Liver (tissue), 9 donors: Measurements from ENCODE around the gene CGRRF1. TPM values are rescaled to one million over a fixed set of nuclear protein-coding genes. Genes with fewer than 3 reads are reported as not detected.
A peak's percentile ranks its signal among the peaks of the same experiment; 100 is the strongest.

Experiments used
- DNase-seq: peaks from one replicate; pipeline ENCODE4 v3.0.0-alpha.2; 2017; ENCODE audit warnings: low spot score
- H3K27ac ChIP-seq, 2 donors: one replicate each; pipeline ENCODE4 v1.7.0; 2013; ENCODE audit warnings: inconsistent platforms in 2 of 2, low read length in 2 of 2, control low read depth in 1 of 2, low read depth in 1 of 2, mild to moderate bottlenecking in 1 of 2
- H3K27me3 ChIP-seq, 4 donors: one replicate each; pipeline versions ENCODE4 v1.6.1 to v1.7.0; 2013; ENCODE audit warnings: low read length in 3 of 4, inconsistent platforms in 1 of 4, mild to moderate bottlenecking in 1 of 4, moderate library complexity in 1 of 4; ENCODE audit not compliant: control insufficient read depth in 4 of 4, insufficient read depth in 4 of 4
- H3K36me3 ChIP-seq, 4 donors: one replicate each; pipeline versions ENCODE4 v1.6.1 to v1.7.0; 2013; ENCODE audit warnings: low read length in 3 of 4, mild to moderate bottlenecking in 3 of 4, low read depth in 1 of 4, moderate library complexity in 1 of 4; ENCODE audit not compliant: control insufficient read depth in 4 of 4, insufficient read depth in 3 of 4
- H3K4me1 ChIP-seq, 4 donors: one replicate each; pipeline versions ENCODE4 v1.6.1 to v1.7.0; 2013; ENCODE audit warnings: low read length in 3 of 4, mild to moderate bottlenecking in 3 of 4, moderate library complexity in 1 of 4; ENCODE audit not compliant: control insufficient read depth in 4 of 4, insufficient read depth in 4 of 4
- H3K4me3 ChIP-seq, 3 donors: one replicate each; pipeline versions ENCODE4 v1.6.1 to v1.7.0; 2013; ENCODE audit warnings: low read length in 3 of 3, control low read depth in 1 of 3, low read depth in 1 of 3, mild to moderate bottlenecking in 1 of 3
- H3K9ac ChIP-seq, 2 donors: one replicate each; pipeline ENCODE4 v1.7.0; 2013; ENCODE audit warnings: low read length in 2 of 2, mild to moderate bottlenecking in 2 of 2, moderate library complexity in 2 of 2, control low read depth in 1 of 2, low read depth in 1 of 2
- H3K9me3 ChIP-seq, 4 donors: one replicate each; pipeline versions ENCODE4 v1.6.1 to v1.7.0; 2013; ENCODE audit warnings: low read length in 3 of 4; ENCODE audit not compliant: control insufficient read depth in 4 of 4
- ATF3 ChIP-seq: IDR thresholded peaks from 2 replicates; pipeline ENCODE4 v1.6.1; 2016; ENCODE audit warnings: antibody characterized with exemption
- CTCF ChIP-seq: fragments of 150-350 bp; IDR thresholded peaks from 2 replicates; pipeline ENCODE4 v1.5.1; 2017; ENCODE audit warnings: improper control_type of control experiment, low read depth, low read length; ENCODE audit not compliant: missing input control
- EGR1 ChIP-seq, 2 donors: IDR thresholded peaks; 2 replicates each; pipeline ENCODE4 v1.6.1; 2016 to 2018; ENCODE audit warnings: antibody characterized with exemption in 2 of 2, low read depth in 2 of 2
- FOXA1 ChIP-seq: IDR thresholded peaks from 2 replicates; pipeline ENCODE4 v1.6.1; 2016; ENCODE audit warnings: antibody characterized with exemption
- FOXA2 ChIP-seq: IDR thresholded peaks from 2 replicates; pipeline ENCODE4 v1.6.1; 2016; ENCODE audit warnings: antibody characterized with exemption
- GABPA ChIP-seq, 2 donors: IDR thresholded peaks in 1 of 2; conservative IDR thresholded peaks in 1 of 2; 2 replicates each; pipeline ENCODE4 v1.6.1; 2016; ENCODE audit warnings: antibody characterized with exemption in 2 of 2, mild to moderate bottlenecking in 1 of 2, moderate library complexity in 1 of 2
- HNF4A ChIP-seq, 2 donors: conservative IDR thresholded peaks; 2 replicates each; pipeline ENCODE4 v1.6.1; 2016; ENCODE audit warnings: antibody characterized with exemption in 2 of 2, mild to moderate bottlenecking in 2 of 2
- JUND ChIP-seq, 2 donors: IDR thresholded peaks; 2 replicates each; pipeline ENCODE4 v1.6.1; 2016; ENCODE audit warnings: antibody characterized with exemption in 2 of 2
- NR2F2 ChIP-seq: IDR thresholded peaks from 2 replicates; pipeline ENCODE4 v1.6.1; 2016; ENCODE audit warnings: antibody characterized with exemption
- RAD21 ChIP-seq, 2 donors: IDR thresholded peaks; 2 replicates each; pipeline ENCODE4 v1.6.1; 2016; ENCODE audit warnings: antibody characterized with exemption in 2 of 2, mild to moderate bottlenecking in 2 of 2
- RXRA ChIP-seq, 2 donors: IDR thresholded peaks; 2 replicates each; pipeline ENCODE4 v1.6.1; 2017 to 2018; ENCODE audit warnings: antibody characterized with exemption in 2 of 2, mild to moderate bottlenecking in 1 of 2
- SP1 ChIP-seq: IDR thresholded peaks from 2 replicates; pipeline ENCODE4 v1.6.1; 2018; ENCODE audit warnings: antibody characterized with exemption, mild to moderate bottlenecking
- TAF1 ChIP-seq: conservative IDR thresholded peaks from 2 replicates; pipeline ENCODE4 v1.6.1; 2016; ENCODE audit warnings: antibody characterized with exemption, mild to moderate bottlenecking
- YY1 ChIP-seq: IDR thresholded peaks from 2 replicates; pipeline ENCODE4 v1.6.1; 2016; ENCODE audit warnings: antibody characterized with exemption, mild to moderate bottlenecking
- WGBS: extraction: QIAGEN DNeasy Blood & Tissue Kit; methylation state at CpG from one replicate; pipeline ENCODE4 v1.1.7; 2013; 5-methylcytosine and 5-hydroxymethylcytosine counted together
- polyA plus RNA-seq, 2 donors: library from polyadenylated mRNA; stranded (reverse) in 1 of 2; unstranded in 1 of 2; fragments of 200-250 nt in 1 of 2; fragments of >200 nt in 1 of 2; fragmentation: Nextera tagmentation in 1 of 2; extraction: Ambion mirVana in 1 of 2; gene quantifications; one replicate each; pipeline versions ENCODE4 v1.2.1 to v1.2.3, GENCODE V29; 2013 to 2015
- total RNA-seq, 2 donors: library from RNA; depleted of rRNA; stranded (reverse); fragments of >200 nt; gene quantifications; one replicate each; pipeline ENCODE4 v1.2.3, GENCODE V29; 2014
- TF ChIP-seq, protein P1 (sequence below): IDR thresholded peaks from 2 replicates; pipeline ENCODE4 v1.6.1; 2016; ENCODE audit warnings: antibody characterized with exemption, mild to moderate bottlenecking
- TF ChIP-seq, protein P2 (sequence below): IDR thresholded peaks from 2 replicates; pipeline ENCODE4 v1.6.1; 2016; ENCODE audit warnings: antibody characterized with exemption
- TF ChIP-seq, protein P3 (sequence below): IDR thresholded peaks from 2 replicates; pipeline ENCODE4 v1.6.1; 2016; ENCODE audit warnings: antibody characterized with exemption
- donor health status: healthy.
- donor health status: healthy.
- donor health status: healthy.
- donor health status: healthy.
- donor health status: healthy.

The CGRRF1 gene
- total and polyA plus RNA-seq, 4 donors = 4.6 to 11.2 (median 5.0) TPM

DNA sequence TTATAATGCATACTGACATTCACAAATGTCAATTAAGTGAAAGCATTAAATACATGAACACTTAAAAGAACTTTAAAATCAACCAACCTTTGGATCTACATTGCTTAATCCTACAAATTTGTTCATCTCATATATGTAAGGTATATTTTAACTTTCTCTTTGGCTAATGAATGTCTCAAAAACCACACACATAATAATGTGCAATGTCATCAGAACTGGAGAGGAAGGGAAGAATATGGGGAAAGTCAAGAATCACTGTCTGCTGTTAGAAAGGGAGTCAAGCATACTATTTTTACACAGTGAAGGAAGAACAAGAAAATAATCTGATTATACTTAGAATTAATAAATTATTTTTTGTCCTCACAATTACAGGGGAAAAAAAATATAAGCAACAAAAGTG lies 25.9 kb upstream of the CGRRF1 start:
- H3K27ac ChIP-seq = peak overlapping the region in 1 of 2 donors; percentile 26
- DNase-seq = no peak
- no peak for TF ChIP-seq FOXA2
- no peak for TF ChIP-seq RAD21 (IDR thresholded peaks at IDR 0.05)
- TF ChIP-seq, protein P1, sequence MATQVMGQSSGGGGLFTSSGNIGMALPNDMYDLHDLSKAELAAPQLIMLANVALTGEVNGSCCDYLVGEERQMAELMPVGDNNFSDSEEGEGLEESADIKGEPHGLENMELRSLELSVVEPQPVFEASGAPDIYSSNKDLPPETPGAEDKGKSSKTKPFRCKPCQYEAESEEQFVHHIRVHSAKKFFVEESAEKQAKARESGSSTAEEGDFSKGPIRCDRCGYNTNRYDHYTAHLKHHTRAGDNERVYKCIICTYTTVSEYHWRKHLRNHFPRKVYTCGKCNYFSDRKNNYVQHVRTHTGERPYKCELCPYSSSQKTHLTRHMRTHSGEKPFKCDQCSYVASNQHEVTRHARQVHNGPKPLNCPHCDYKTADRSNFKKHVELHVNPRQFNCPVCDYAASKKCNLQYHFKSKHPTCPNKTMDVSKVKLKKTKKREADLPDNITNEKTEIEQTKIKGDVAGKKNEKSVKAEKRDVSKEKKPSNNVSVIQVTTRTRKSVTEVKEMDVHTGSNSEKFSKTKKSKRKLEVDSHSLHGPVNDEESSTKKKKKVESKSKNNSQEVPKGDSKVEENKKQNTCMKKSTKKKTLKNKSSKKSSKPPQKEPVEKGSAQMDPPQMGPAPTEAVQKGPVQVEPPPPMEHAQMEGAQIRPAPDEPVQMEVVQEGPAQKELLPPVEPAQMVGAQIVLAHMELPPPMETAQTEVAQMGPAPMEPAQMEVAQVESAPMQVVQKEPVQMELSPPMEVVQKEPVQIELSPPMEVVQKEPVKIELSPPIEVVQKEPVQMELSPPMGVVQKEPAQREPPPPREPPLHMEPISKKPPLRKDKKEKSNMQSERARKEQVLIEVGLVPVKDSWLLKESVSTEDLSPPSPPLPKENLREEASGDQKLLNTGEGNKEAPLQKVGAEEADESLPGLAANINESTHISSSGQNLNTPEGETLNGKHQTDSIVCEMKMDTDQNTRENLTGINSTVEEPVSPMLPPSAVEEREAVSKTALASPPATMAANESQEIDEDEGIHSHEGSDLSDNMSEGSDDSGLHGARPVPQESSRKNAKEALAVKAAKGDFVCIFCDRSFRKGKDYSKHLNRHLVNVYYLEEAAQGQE = no peak
- TF ChIP-seq EGR1 (IDR thresholded peaks at IDR 0.05; ENCODE audit: low read depth in 2 of 2) = no peak
- no peak for TF ChIP-seq GABPA (IDR thresholded peaks at IDR 0.05 in 1 of 2, conservative IDR thresholded peaks at IDR 0.05 in 1 of 2)
- no peak for TF ChIP-seq RXRA (IDR thresholded peaks at IDR 0.05)
- TF ChIP-seq CTCF = no peak
- TF ChIP-seq NR2F2 = no peak
- TF ChIP-seq JUND (IDR thresholded peaks at IDR 0.05) = no peak
- no peak for TF ChIP-seq FOXA1
- TF ChIP-seq TAF1 = no peak
- TF ChIP-seq YY1 = no peak
- TF ChIP-seq ATF3 = no peak
- TF ChIP-seq, protein P2, sequence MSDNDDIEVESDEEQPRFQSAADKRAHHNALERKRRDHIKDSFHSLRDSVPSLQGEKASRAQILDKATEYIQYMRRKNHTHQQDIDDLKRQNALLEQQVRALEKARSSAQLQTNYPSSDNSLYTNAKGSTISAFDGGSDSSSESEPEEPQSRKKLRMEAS = no peak
- TF ChIP-seq HNF4A (conservative IDR thresholded peaks at IDR 0.05) = no peak
- TF ChIP-seq, protein P3, sequence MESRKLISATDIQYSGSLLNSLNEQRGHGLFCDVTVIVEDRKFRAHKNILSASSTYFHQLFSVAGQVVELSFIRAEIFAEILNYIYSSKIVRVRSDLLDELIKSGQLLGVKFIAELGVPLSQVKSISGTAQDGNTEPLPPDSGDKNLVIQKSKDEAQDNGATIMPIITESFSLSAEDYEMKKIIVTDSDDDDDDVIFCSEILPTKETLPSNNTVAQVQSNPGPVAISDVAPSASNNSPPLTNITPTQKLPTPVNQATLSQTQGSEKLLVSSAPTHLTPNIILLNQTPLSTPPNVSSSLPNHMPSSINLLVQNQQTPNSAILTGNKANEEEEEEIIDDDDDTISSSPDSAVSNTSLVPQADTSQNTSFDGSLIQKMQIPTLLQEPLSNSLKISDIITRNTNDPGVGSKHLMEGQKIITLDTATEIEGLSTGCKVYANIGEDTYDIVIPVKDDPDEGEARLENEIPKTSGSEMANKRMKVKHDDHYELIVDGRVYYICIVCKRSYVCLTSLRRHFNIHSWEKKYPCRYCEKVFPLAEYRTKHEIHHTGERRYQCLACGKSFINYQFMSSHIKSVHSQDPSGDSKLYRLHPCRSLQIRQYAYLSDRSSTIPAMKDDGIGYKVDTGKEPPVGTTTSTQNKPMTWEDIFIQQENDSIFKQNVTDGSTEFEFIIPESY = no peak
- TF ChIP-seq SP1 = no peak
- H3K4me3 ChIP-seq = no peak overlapping the region
- peaks cover 0 to 2% (median 2%) of the 10 kb centered on the region in 4 donors for H3K36me3 ChIP-seq
- H3K4me1 ChIP-seq = peaks cover 6 to 26% (median 21%) of the 10 kb centered on the region in 4 donors
- no peaks in the 10 kb centered on the region for H3K9me3 ChIP-seq
- H3K9ac ChIP-seq = no peak overlapping the region
- H3K27me3 ChIP-seq = no peaks in the 10 kb centered on the region

DNA sequence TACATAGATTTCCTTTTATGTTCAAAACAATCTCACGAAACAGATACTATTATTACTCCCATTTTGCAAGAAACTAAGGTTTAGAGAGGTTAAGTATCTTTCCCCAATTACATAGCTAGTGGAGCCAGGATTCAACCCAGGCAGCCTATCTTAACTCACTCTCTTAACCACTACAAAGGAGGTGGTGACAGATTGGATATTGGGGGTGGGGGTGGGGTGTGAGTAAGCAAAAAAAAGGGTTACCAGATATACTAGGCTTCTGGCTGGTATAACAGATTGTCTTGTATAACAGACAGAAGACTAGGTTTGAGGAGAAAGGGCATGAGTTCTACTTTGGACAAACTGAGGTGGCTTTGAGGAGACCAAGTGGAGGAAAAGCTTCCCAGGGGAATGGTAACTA lies 23.0 kb upstream of the CGRRF1 start:
- Histone ChIP-seq H3K4me1 (peaks cover 10 to 33% (median 27%) of the 10 kb centered on the region in 4 donors), H3K27ac (no peak overlapping the region), H3K36me3 (peaks cover 0 to 1% (median 0%) of the 10 kb centered on the region in 4 donors), H3K9me3 (no peaks in the 10 kb centered on the region), H3K9ac (no peak overlapping the region), H3K27me3 (no peaks in the 10 kb centered on the region), H3K4me3 (no peak overlapping the region)
- WGBS = 96% methylated on average over 1 of the region's 1 CpG
- TF ChIP-seq, protein P1 = no peak
- TF ChIP-seq SP1 = no peak
- no peak for DNase-seq
